H1 (cell line): ENCODE data around the gene ARHGDIG. TPM values are rescaled to one million over a fixed set of nuclear protein-coding genes. Genes with fewer than 3 reads are reported as not detected.

Experiments used
- CTCF ChIA-PET: fragments of 300-600 bp; sonication (Branson Sonifier 250); formaldehyde crosslinking; loops from one replicate; lab custom pipeline; 2021; ENCODE audit not compliant: partially characterized antibody; lab: Charles Lee
- POLR2A ChIA-PET: fragments of 300-600 bp; sonication (Branson Sonifier 250); formaldehyde crosslinking; loops from one replicate; lab custom pipeline; 2021; ENCODE audit warnings: inconsistent platforms; ENCODE audit not compliant: partially characterized antibody; lab: Charles Lee
- DNase-seq, 2 experiments: peaks; one replicate each; pipeline versions ENCODE4 v3.0.0 to v3.0.0-alpha.2; 2010 to 2022; ENCODE audit warnings: low spot score in 2 of 2, low read depth in 1 of 2, mixed read lengths in 1 of 2
- FAIRE-seq: peaks from 2 replicates; lab custom pipeline; 2011; peaks lifted over from hg19 to GRCh38; lab: Jason Lieb, UNC
- H2AFZ ChIP-seq: 2 replicates; pipeline ENCODE4 v1.8.1; 2012; ENCODE audit warnings: low read length, inconsistent platforms
- H2AK5ac ChIP-seq: 2 replicates; pipeline ENCODE4 v1.6.1; 2013; ENCODE audit warnings: low read depth, low read length
- H2BK120ac ChIP-seq: replicated peaks from 2 replicates; pipeline ENCODE3; 2013; ENCODE audit warnings: low read depth, low read length, inconsistent platforms
- H2BK12ac ChIP-seq: 2 replicates; pipeline ENCODE4 v1.6.1; 2013; ENCODE audit warnings: low read depth, low read length
- H2BK15ac ChIP-seq: 2 replicates; pipeline ENCODE4 v1.6.1; 2013; ENCODE audit warnings: low read length
- H2BK20ac ChIP-seq: 2 replicates; pipeline ENCODE4 v1.6.1; 2013; ENCODE audit warnings: low read length
- H2BK5ac ChIP-seq: 2 replicates; pipeline ENCODE4 v1.6.1; 2013; ENCODE audit warnings: low read depth, low read length
- H3K14ac ChIP-seq: 2 replicates; pipeline ENCODE4 v1.6.1; 2013; ENCODE audit warnings: inconsistent platforms; ENCODE audit not compliant: insufficient read length
- H3K18ac ChIP-seq: 2 replicates; pipeline ENCODE4 v1.6.1; 2013; ENCODE audit warnings: low read length; ENCODE audit errors: extremely low read depth
- H3K23ac ChIP-seq: 2 replicates; pipeline ENCODE4 v1.6.1; 2013; ENCODE audit warnings: inconsistent platforms; ENCODE audit not compliant: insufficient read length
- H3K23me2 ChIP-seq: 2 replicates; pipeline ENCODE4 v1.6.1; 2013; ENCODE audit warnings: low read depth, low read length
- H3K27ac ChIP-seq: 2 replicates; pipeline ENCODE4 v1.6.1; 2011; ENCODE audit warnings: low read depth, low read length, inconsistent platforms
- H3K27me3 ChIP-seq, 4 experiments: replicated peaks in 1 of 4; 1 replicate in 1 of 4; 2 replicates in 3 of 4; pipeline versions ENCODE4 v1.6.1 to v1.8.1; 2011 to 2013; ENCODE audit warnings: low read length in 3 of 4, mild to moderate bottlenecking in 3 of 4, inconsistent platforms in 2 of 4, mixed read lengths in 2 of 4, moderate library complexity in 1 of 4; ENCODE audit not compliant: control insufficient read depth in 3 of 4, insufficient read depth in 3 of 4; ENCODE audit errors: extremely low read depth in 1 of 4
- H3K36me3 ChIP-seq, 4 experiments: 2 replicates each; pipeline versions ENCODE4 v1.6.1 to v1.8.1; 2011 to 2013; ENCODE audit warnings: mild to moderate bottlenecking in 4 of 4, low read length in 3 of 4, moderate library complexity in 2 of 4, control low read depth in 1 of 4, inconsistent platforms in 1 of 4; ENCODE audit not compliant: insufficient read depth in 4 of 4, control insufficient read depth in 2 of 4
- H3K4ac ChIP-seq: replicated peaks from 2 replicates; pipeline ENCODE3; 2013; ENCODE audit warnings: low read length, low read depth, mixed read lengths, inconsistent platforms; ENCODE audit not compliant: insufficient read length
- H3K4me1 ChIP-seq, 4 experiments: replicated peaks in 1 of 4; 1 replicate in 1 of 4; 2 replicates in 3 of 4; pipeline versions ENCODE4 v1.6.1 to v1.8.1; 2011 to 2013; ENCODE audit warnings: low read length in 3 of 4, inconsistent platforms in 2 of 4, mixed read lengths in 1 of 4; ENCODE audit not compliant: insufficient read depth in 4 of 4, control insufficient read depth in 3 of 4
- H3K4me2 ChIP-seq, 2 experiments: 2 replicates each; pipeline versions ENCODE4 v1.6.1 to v1.8.1; 2011 to 2013; ENCODE audit warnings: low read depth in 2 of 2, low read length in 2 of 2, control low read depth in 1 of 2, inconsistent platforms in 1 of 2, mild to moderate bottlenecking in 1 of 2; ENCODE audit not compliant: insufficient read depth in 1 of 2
- H3K4me3 ChIP-seq, 4 experiments: fragments of 200-600, 300-600 bp in 1 of 4; sonication (generic), shearing (Covaris generic), sonication (Bioruptor Twin) in 1 of 4; 2 replicates each; pipeline versions ENCODE4 v1.5.1 to v1.8.1; 2011 to 2016; ENCODE audit warnings: low read length in 4 of 4, low read depth in 3 of 4, control low read depth in 2 of 4, inconsistent platforms in 2 of 4, mild to moderate bottlenecking in 2 of 4, mixed read lengths in 1 of 4, moderate library complexity in 1 of 4; ENCODE audit not compliant: insufficient read depth in 2 of 4; ENCODE audit errors: extremely low read depth in 1 of 4
- H3K56ac ChIP-seq: replicated peaks from 2 replicates; pipeline ENCODE3; 2013; ENCODE audit warnings: low read depth, mild to moderate bottlenecking, mixed read lengths, low read length, inconsistent platforms; ENCODE audit not compliant: insufficient read length
- H3K79me1 ChIP-seq: 2 replicates; pipeline ENCODE4 v1.6.1; 2013; ENCODE audit warnings: low read depth, low read length, control low read depth
- H3K79me2 ChIP-seq, 2 experiments: 2 replicates each; pipeline versions ENCODE4 v1.6.1 to v1.8.1; 2012 to 2013; ENCODE audit warnings: low read length in 2 of 2, mild to moderate bottlenecking in 2 of 2, inconsistent platforms in 1 of 2; ENCODE audit not compliant: insufficient read depth in 2 of 2, control insufficient read depth in 1 of 2
- H3K9ac ChIP-seq, 4 experiments: replicated peaks in 1 of 4; 1 replicate in 1 of 4; 2 replicates in 3 of 4; pipeline versions ENCODE4 v1.6.1 to v1.8.1; 2011 to 2013; ENCODE audit warnings: low read depth in 3 of 4, low read length in 3 of 4, control low read depth in 2 of 4, mild to moderate bottlenecking in 2 of 4, moderate library complexity in 2 of 4, inconsistent platforms in 1 of 4; ENCODE audit errors: extremely low read depth in 1 of 4
- H3K9me3 ChIP-seq, 2 experiments: 2 replicates each; pipeline versions ENCODE4 v1.6.1 to v1.8.1; 2012 to 2013; ENCODE audit warnings: mild to moderate bottlenecking in 2 of 2, moderate library complexity in 2 of 2, control low read depth in 1 of 2, inconsistent platforms in 1 of 2, low read depth in 1 of 2, low read length in 1 of 2, mixed read lengths in 1 of 2; ENCODE audit not compliant: insufficient read depth in 2 of 2
- H4K20me1 ChIP-seq, 2 experiments: replicated peaks in 1 of 2; 2 replicates each; pipeline versions ENCODE3 to v1.8.1; 2011 to 2013; ENCODE audit warnings: inconsistent platforms in 2 of 2, low read length in 2 of 2, mild to moderate bottlenecking in 1 of 2; ENCODE audit not compliant: insufficient read depth in 2 of 2, control insufficient read depth in 1 of 2
- H4K5ac ChIP-seq: 2 replicates; pipeline ENCODE4 v1.6.1; 2013; ENCODE audit warnings: low read length, low read depth, mixed read lengths, inconsistent platforms; ENCODE audit not compliant: insufficient read length
- H4K8ac ChIP-seq: 2 replicates; pipeline ENCODE4 v1.8.0; 2013; ENCODE audit warnings: mild to moderate bottlenecking, moderate library complexity, low read length, inconsistent platforms; ENCODE audit not compliant: insufficient read depth; ENCODE audit errors: extremely low read depth
- H4K91ac ChIP-seq: replicated peaks from 2 replicates; pipeline ENCODE3; 2013; ENCODE audit warnings: low read length, mixed read lengths, inconsistent platforms; ENCODE audit not compliant: insufficient read length
- ASH2L ChIP-seq: fragments of 200-600, 300-600 bp; sonication (generic); IDR thresholded peaks from one replicate; pipeline ENCODE4 v1.7.1; 2017; ENCODE audit warnings: low read length
- BACH1 ChIP-seq: IDR thresholded peaks from 2 replicates; pipeline ENCODE4 v1.6.1; 2012; ENCODE audit warnings: low read length, improper control_type of control experiment
- BCL11A ChIP-seq, 2 experiments: IDR thresholded peaks; one replicate each; pipeline ENCODE4 v1.6.1; 2011; ENCODE audit warnings: low read depth in 2 of 2, low read length in 2 of 2, mild to moderate bottlenecking in 2 of 2
- CHD1 ChIP-seq: IDR thresholded peaks from 2 replicates; pipeline ENCODE4 v1.6.1; 2012; ENCODE audit warnings: low read depth, low read length, improper control_type of control experiment
- CHD2 ChIP-seq: IDR thresholded peaks from 2 replicates; pipeline ENCODE4 v1.6.1; 2012; ENCODE audit warnings: low read length, improper control_type of control experiment
- CTCF ChIP-seq, 3 experiments: IDR thresholded peaks; 1 replicate in 2 of 3; 2 replicates in 1 of 3; pipeline versions ENCODE4 v1.5.1 to v1.6.1; 2011; ENCODE audit warnings: low read length in 3 of 3, mild to moderate bottlenecking in 3 of 3, inconsistent platforms in 2 of 3, low read depth in 1 of 3, moderate library complexity in 1 of 3; ENCODE audit not compliant: insufficient read depth in 1 of 3; ENCODE audit errors: control extremely low read depth in 1 of 3
- MAX ChIP-seq: IDR thresholded peaks from 2 replicates; pipeline ENCODE4 v1.6.1; 2012; ENCODE audit warnings: inconsistent platforms
- NRF1 ChIP-seq: IDR thresholded peaks from 2 replicates; pipeline ENCODE4 v1.6.1; 2011; ENCODE audit warnings: mild to moderate bottlenecking, low read depth, low read length, improper control_type of control experiment
- POLR2AphosphoS5 ChIP-seq: IDR thresholded peaks from 2 replicates; pipeline ENCODE4 v1.6.1; 2011; ENCODE audit warnings: low read depth, low read length
- RXRA ChIP-seq: IDR thresholded peaks from 2 replicates; pipeline ENCODE4 v1.6.1; 2011; ENCODE audit warnings: low read depth, mild to moderate bottlenecking, low read length, moderate library complexity; ENCODE audit not compliant: insufficient read depth
- SP4 ChIP-seq: IDR thresholded peaks from 2 replicates; pipeline ENCODE4 v1.6.1; 2012; ENCODE audit warnings: low read length, inconsistent platforms
- SRF ChIP-seq: IDR thresholded peaks from 2 replicates; pipeline ENCODE4 v1.6.1; 2011; ENCODE audit warnings: mild to moderate bottlenecking, low read depth, low read length, moderate library complexity
- WGBS, 2 experiments: shearing (Covaris generic) in 1 of 2; methylation state at CpG; one replicate each; pipeline versions ENCODE4 v1.1.6 to v1.1.7; 2013 to 2015; ENCODE audit warnings: low lambda C conversion rate in 2 of 2, mixed read lengths in 2 of 2, inconsistent platforms in 1 of 2, low coverage in 1 of 2, missing lambda C conversion rate in 1 of 2; ENCODE audit not compliant: insufficient replicate concordance in 2 of 2, insufficient coverage in 1 of 2, insufficient read length in 1 of 2; ENCODE audit errors: extremely low coverage in 1 of 2, missing lambda C conversion rate in 1 of 2; 5-methylcytosine and 5-hydroxymethylcytosine counted together
- polyA plus RNA-seq, 7 experiments: library from polyadenylated mRNA; depleted of rRNA in 3 of 7; stranded (reverse) in 5 of 7; unstranded in 2 of 7; fragments of >200 nt in 5 of 7; fragments of 200-250 nt in 2 of 7; gene quantifications; 1 replicate in 5 of 7; 2 replicates in 1 of 7; 4 replicates in 1 of 7; pipeline versions ENCODE4 v1.2.1 to v1.2.3, GENCODE V29; 2011 to 2013; ENCODE audit warnings: missing spikeins in 2 of 7, mixed read lengths in 2 of 7
- total RNA-seq: library from RNA; stranded (reverse); fragmentation: NEBNext Ultra II Directional; extraction: Animal tissue kit (Norgen Biotek cat#: 25700); gene quantifications from 2 replicates; pipeline ENCODE4 v1.2.1, GENCODE V29; 2021

ARHGDIG gene
- total and polyA plus RNA-seq, 2 of the 8 experiments (the other 6 are each of a cell fraction or from before 2014, with no cell fraction given), result 1.2 to 2.9 TPM

GRCh38 chr16:278863-279366 lies 1.5 kb upstream of the ARHGDIG start:
- H4K5ac ChIP-seq, result no peak overlapping the region
- no peak overlapping the region for H3K4me2 ChIP-seq
- H3K23me2 ChIP-seq, result peaks cover 11% of the 10 kb centered on the region; the same call in 1 of the 2 replicates
- no peak overlapping the region for H3K27ac ChIP-seq
- H3K4me1 ChIP-seq, result peaks cover 0 to 7% (median 5%) of the 10 kb centered on the region in 4 experiments; a peak in 5 of 7 replicates
- DNase-seq (no peak), FAIRE-seq (peak; percentile 82)
- H3K4me3 ChIP-seq, result no peak overlapping the region
- ChIA-PET CTCF (interaction anchor here (0.6 to 1.9 kb wide), 8 partner anchors 9 to 172 kb away, joined by 3 to 7 read pairs (median 4); no protein-coding TSS in a partner anchor), POLR2A (interaction anchor here (0.7 to 1.6 kb wide), 5 partner anchors 9 to 99 kb away, joined by 3 to 7 read pairs (median 4); partner anchors contain the start of genes HBQ1 and LUC7L)
- no peaks in the 10 kb centered on the region for H3K36me3 ChIP-seq
- no peak overlapping the region for H2BK12ac ChIP-seq
- H3K18ac ChIP-seq, result no peak overlapping the region
- no peak overlapping the region for H3K9ac ChIP-seq
- H2BK5ac ChIP-seq, result no peak overlapping the region
- no peaks in the 10 kb centered on the region for H3K79me2 ChIP-seq
- H4K20me1 ChIP-seq, result peaks cover 0 to 3% of the 10 kb centered on the region in 2 experiments
- H2AK5ac ChIP-seq, result no peak overlapping the region
- no peak overlapping the region; the same call in 1 of the 2 replicates for H4K8ac ChIP-seq
- no peaks in the 10 kb centered on the region for H3K9me3 ChIP-seq
- H4K91ac ChIP-seq, result no peak overlapping the region
- H3K79me1 ChIP-seq, result no peaks in the 10 kb centered on the region
- 76% methylated on average over 6 of the region's 6 CpGs; no CpG with 5 or more reads in 1 of the 2 experiments for WGBS, 2 experiments
- no peak overlapping the region for H2BK20ac ChIP-seq
- H2AFZ ChIP-seq, result no peak overlapping the region
- no peak overlapping the region for H2BK120ac ChIP-seq
- H3K4ac ChIP-seq, result no peak overlapping the region
- H3K23ac ChIP-seq, result no peak overlapping the region
- no peak overlapping the region for H2BK15ac ChIP-seq
- H3K27me3 ChIP-seq, result peaks cover 18 to 53% (median 43%) of the 10 kb centered on the region in 4 experiments
- H3K14ac ChIP-seq, result no peak overlapping the region
- H3K56ac ChIP-seq, result no peak overlapping the region
- TF ChIP-seq BCL11A (IDR thresholded peaks at IDR 0.05; ENCODE audit: low read depth in 2 of 2, low read length in 2 of 2) (no peak), NRF1 (no peak), CHD2 (peak; percentile 65; the same call in 1 of the 2 replicates), SP4 (no peak), RXRA (no peak), ASH2L (no peak), BACH1 (no peak), CHD1 (no peak), MAX (no peak), SRF (no peak), CTCF (IDR thresholded peaks at IDR 0.05; ENCODE audit: control extremely low read depth in 1 of 3, insufficient read depth in 1 of 3, low read depth in 1 of 3, low read length in 3 of 3) (no peak), POLR2AphosphoS5 (no peak)
